H4 (cell line): ENCODE data around the gene LMLN. TPM values are rescaled to one million over a fixed set of nuclear protein-coding genes. Genes with fewer than 3 reads are reported as not detected.
"Not testable (repeated sequence)": the region's sequence is repeated elsewhere in the genome, so short reads cannot be mapped to it uniquely, and the experiment has no call there.

Experiments used
- DNase-seq: peaks from one replicate; pipeline ENCODE4 v3.0.0-alpha.2; 2015; ENCODE audit warnings: low spot score
- total RNA-seq: library from RNA; depleted of rRNA; stranded (reverse); fragments of >200 nt; shearing (Covaris generic); gene quantifications from 2 replicates; pipeline ENCODE4 v1.2.3, GENCODE V29; 2014

LMLN gene
- total RNA-seq, 1 experiment from 2014 or later, result 5.5 TPM

GRCh38 chr3:197957790-197958133 lies 2.3 kb upstream of the LMLN start:
- DNase-seq, result no peak

- DNase-seq, result no peak
Measured at GRCh38 chr3:197958346-197958745, 1.7 kb upstream of the LMLN start.

GRCh38 chr3:197958848-197959247 lies 1.2 kb upstream of the LMLN start:
- DNase-seq, result not testable (repeated sequence)

- DNase-seq, result no peak
Measured at GRCh38 chr3:197959500-197959890, 522 bp upstream of the LMLN start.

- DNase-seq, result no peak
Measured at GRCh38 chr3:197960694-197961581, 921 bp downstream of the LMLN start.

- no peak for DNase-seq
Measured at GRCh38 chr3:197961582-197961945, 1.5 kb downstream of the LMLN start.

GRCh38 chr3:197963019-197963637 lies 3.1 kb downstream of the LMLN start:
- DNase-seq, result no peak

- not testable (repeated sequence) for DNase-seq
Measured at GRCh38 chr3:197967337-197967989, 7.4 kb downstream of the LMLN start.

GRCh38 chr3:197970588-197970987 lies 10.6 kb downstream of the LMLN start:
- DNase-seq, result no peak

- DNase-seq, result no peak
Measured at GRCh38 chr3:197974016-197974415, 14.0 kb downstream of the LMLN start.

GRCh38 chr3:197975311-197975710 lies 15.3 kb downstream of the LMLN start:
- no peak for DNase-seq

- no peak for DNase-seq
Measured at GRCh38 chr3:197983076-197983475, 23.1 kb downstream of the LMLN start.

GRCh38 chr3:197989651-197990050 lies 29.6 kb downstream of the LMLN start:
- DNase-seq, result no peak

- no peak for DNase-seq
Measured at GRCh38 chr3:197994736-197995135, 34.7 kb downstream of the LMLN start.

GRCh38 chr3:197996855-197997254 lies 36.8 kb downstream of the LMLN start:
- no peak for DNase-seq

GRCh38 chr3:197997936-197998335 lies 37.9 kb downstream of the LMLN start:
- no peak for DNase-seq

GRCh38 chr3:198017090-198017489 lies 57.1 kb downstream of the LMLN start:
- DNase-seq, result no peak

- DNase-seq, result no peak
Measured at GRCh38 chr3:198018416-198018815, 58.4 kb downstream of the LMLN start.

GRCh38 chr3:198019115-198019514 lies 59.1 kb downstream of the LMLN start:
- no peak for DNase-seq

GRCh38 chr3:198021320-198021719 lies 61.3 kb downstream of the LMLN start:
- DNase-seq, result no peak

GRCh38 chr3:198022604-198023003 lies 62.6 kb downstream of the LMLN start:
- no peak for DNase-seq

- no peak for DNase-seq
Measured at GRCh38 chr3:198025644-198026043, 65.6 kb downstream of the LMLN start.

GRCh38 chr3:198026620-198027019 lies 66.6 kb downstream of the LMLN start:
- no peak for DNase-seq
